ENCODE results near the gene TEAD1.

Gene TEAD1

DNA sequence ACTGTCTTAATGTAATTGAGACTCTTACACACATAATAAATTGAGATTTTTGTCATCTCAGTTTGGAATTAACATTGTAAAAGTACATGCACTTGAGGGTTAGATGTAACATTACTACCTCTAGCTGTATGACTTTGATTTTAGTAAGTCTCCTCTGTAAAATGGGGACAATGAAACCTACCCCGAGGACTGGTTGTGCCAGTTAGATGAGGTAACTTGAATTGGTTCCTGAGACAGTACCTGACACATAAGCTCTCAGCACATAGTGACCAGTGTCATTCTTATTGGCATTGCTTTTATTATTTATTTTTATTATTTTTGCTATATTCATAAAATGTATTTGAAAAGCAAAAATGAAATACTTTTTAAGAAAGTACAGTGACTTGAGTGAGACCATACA is 114.8 kb downstream of the TEAD1 start:
- no peak for DNase-seq (ENCODE audit: low read depth)

DNA sequence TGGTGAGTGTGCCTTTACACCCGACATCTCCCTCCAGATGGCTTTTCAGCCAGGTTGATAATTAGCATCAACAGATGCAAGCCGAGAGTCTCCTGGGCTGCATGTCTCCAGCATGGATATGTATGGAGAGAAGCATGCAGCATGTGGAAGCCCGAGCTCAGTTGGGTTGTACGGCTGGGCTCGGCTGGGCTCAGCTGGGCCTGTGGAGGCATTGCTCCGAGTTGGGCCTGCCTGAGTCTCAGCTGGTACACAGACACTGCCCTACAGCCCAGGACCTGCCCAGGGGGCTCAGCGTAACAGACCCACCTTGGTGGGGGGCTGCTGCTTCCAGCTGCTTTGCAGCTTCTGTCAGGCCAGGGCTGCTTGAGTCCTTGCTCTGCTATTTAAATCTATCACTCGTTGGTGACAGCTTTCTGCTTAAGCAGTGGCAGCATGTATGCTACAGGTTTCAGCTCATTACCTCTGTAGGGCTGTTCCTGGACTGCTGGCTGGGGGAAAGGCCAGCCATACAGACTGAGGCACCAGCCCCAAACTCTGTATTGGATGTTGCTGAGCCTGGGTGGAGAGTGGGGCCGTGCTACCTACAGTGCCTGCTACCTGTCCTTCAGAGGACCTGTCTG is 115.5 kb downstream of the TEAD1 start:
- DNase-seq (ENCODE audit: low read depth): no peak

DNA sequence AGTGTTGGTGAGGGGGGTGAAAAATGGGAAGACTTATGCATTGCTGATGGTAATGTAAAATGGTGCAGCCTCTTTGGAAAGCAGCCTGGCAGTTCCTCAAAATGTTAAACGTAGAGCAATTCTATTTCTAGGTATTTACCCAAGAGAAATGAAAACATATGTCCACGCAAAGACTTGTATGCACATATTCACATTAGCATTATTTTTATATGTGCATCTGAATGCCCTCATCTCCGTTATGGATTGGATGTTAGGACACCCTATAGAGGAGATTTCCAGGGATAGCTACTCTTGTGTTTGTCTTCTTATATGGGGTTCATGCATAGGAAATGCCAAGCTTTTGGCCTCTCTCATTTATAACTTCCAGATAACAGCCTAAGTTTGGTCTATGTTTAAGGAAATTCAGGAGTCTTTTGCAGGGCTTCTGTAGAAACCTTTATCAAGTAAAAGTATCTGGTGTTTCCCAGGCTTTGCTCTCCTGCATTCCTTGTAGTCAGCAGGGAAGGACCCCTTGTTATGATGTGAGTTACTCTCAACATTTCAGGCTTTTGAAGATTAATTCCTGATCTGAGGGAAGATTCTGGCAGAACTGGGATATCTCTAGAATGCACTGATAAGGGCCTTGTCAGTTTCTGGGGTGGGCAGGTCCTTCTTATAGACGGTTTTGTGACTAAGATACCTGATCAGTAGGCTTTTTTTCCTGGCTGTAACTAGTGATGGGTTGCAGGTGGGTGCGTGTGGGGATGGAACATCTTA is 116.8 kb downstream of the TEAD1 start:
- no peak for DNase-seq (ENCODE audit: low read depth)

DNA sequence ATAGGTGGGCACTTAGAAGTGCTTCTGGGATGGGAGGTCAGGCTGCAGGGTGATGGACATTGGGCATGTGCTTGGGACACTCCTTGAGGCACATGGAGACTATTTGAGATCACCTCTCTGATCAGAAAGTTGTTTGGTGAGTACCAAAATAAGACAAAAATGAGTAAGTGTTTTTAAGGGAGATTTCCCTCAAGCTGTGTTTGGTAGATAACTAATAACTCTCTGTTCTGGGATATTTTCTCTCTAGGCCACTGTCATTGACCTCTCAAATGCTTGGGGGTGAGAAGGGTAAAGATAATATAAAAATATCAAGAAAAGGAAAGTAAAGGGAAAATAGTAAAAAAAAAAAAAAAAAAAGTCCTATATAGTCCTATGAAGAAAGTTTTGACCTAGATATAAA is 117.8 kb downstream of the TEAD1 start:
- DNase-seq (ENCODE audit: low read depth): no peak

DNA sequence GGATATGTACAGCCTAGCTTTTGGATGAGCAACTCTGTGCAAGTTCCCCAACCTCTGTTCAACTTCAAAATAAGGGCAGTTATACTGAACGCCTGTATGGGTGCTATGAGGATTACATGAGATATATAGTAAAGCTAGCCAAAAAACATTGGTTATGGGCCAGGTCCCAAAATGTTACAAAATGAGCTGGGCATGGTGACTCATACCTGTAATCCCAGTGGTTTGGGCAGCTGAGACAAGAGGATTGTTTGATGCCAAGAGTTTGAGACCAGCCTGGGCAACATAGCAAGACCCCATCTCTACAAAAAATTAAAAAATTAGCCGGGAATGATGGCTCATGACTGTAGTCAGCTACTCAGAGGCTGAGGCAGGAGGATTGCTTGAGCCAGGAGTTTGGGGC is 118.4 kb downstream of the TEAD1 start:
- DNase-seq (ENCODE audit: low read depth): no peak

GRCh38 chr11:12793065-12793464 is 118.8 kb downstream of the TEAD1 start:
- no peak for DNase-seq (ENCODE audit: low read depth)

DNA sequence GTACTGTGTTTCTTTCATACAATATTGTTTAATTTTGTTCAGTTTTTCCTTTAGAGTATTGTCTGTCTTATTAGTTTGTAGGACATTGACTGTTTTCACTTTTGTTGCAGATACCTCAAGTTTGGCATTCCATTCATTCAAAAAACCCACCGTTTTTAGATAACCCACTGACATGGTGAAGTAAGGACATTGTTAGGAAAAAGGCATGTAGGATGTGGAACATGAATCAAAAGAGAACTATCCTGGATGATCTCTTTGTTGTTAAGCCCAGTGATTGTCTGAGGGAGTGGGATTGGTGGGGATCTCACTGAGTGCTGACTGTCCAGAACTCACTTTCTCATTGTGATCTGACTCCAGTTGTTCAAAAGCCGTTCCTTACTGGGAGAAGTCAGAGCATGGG is 119.3 kb downstream of the TEAD1 start:
- no peak for DNase-seq (ENCODE audit: low read depth)

DNA sequence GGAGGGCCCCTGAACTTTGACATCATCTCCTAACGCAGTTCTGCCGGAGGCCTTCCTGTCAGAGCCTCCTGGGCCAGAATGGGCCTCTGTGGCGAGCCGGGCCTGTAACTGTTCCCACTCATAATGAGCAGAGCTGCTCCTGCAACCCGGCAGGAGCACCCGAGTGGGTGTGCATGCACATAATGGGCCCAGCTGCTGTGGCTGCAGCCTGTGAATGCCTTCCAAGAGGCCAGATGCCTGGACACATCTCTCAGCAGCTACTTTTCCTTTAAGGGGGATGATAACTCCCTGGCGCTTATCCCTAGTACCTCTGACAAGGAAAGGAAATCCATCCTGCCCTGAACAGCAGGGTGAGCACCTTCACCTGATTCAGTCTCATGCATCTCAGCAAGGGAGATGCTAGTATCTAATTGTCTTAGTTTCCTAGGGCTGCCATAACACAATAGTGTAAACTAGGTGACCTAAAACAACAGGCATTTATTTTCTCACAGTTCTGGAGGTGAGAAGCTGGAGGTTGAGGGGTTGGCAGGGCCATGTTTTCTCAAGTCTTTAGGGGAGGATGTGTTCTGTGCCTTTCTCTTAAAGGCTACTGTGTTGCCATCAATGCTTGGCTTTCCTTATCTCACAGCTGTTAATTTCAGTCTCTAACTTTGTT is 120.5 kb downstream of the TEAD1 start:
- DNase-seq (ENCODE audit: low read depth): no peak

GRCh38 chr11:12797996-12798395 is 123.8 kb downstream of the TEAD1 start:
- DNase-seq (ENCODE audit: low read depth): no peak

DNA sequence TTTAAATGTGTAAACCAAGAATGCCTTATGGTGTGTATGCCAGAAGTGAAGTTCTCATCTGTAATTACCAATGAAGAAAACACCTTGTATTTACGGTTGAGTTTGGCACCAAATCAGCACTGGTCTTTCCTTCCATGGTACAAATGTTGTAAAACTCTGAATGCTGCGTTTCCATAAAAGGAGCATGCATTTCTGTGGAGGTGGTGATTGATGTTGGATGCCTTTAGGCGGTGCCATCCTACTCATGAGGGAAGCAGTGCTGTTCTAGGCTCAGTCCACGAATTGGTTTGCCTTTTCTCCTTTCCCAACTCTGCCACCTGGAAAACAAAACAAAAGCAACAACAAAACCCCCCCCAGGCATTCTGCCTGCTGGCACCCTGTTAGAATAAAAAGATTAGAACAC is 124.4 kb downstream of the TEAD1 start:
- DNase-seq (ENCODE audit: low read depth): no peak

DNA sequence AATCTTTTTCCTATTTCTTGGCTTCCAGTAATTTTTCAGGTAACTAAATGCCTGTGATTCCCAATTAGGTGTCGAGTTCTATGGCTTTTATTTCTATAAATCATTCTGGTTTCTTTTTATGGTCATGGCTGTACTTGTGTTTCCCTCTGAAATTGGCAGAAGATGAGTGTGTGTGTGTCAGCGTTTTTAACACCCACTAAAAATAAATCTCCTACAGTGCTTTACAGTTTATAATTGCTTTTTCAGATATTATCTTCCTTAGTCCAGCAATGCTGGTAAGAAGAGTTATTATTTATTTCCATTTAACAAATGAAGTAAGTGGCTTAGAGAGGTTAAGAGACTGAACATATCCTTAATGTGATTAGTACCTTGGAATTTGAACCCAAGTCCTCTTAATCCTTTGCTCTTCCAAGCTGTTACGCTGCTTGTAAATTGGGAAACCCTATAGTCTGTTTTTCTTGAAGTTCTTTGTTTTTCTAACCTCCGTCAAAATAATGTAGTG is 125.2 kb downstream of the TEAD1 start:
- DNase-seq (ENCODE audit: low read depth): no peak

GRCh38 chr11:12800032-12800671 is 125.9 kb downstream of the TEAD1 start:
- no peak for DNase-seq (ENCODE audit: low read depth)

- DNase-seq (ENCODE audit: low read depth): no peak
Measured at GRCh38 chr11:12800871-12801270, 126.7 kb downstream of the TEAD1 start.

DNA sequence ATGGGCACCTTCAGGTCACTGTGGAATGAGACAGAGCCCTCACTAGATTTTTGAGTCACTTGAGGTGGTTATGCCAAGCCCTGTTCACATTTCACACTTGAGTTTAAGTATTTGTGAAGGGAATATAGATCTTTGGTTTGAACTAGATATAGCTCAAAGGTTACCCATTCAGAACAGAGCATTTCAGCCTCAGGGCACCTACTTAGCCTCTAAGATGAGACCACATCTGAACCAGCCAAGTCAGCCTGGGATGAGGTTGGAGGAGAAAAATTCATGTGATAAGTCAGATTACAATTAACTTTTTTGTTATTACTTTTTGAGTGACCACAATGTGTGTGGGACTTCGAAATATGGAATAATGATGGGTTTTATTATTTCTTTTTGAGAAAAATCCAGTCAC is 127.8 kb downstream of the TEAD1 start:
- DNase-seq (ENCODE audit: low read depth): no peak

DNA sequence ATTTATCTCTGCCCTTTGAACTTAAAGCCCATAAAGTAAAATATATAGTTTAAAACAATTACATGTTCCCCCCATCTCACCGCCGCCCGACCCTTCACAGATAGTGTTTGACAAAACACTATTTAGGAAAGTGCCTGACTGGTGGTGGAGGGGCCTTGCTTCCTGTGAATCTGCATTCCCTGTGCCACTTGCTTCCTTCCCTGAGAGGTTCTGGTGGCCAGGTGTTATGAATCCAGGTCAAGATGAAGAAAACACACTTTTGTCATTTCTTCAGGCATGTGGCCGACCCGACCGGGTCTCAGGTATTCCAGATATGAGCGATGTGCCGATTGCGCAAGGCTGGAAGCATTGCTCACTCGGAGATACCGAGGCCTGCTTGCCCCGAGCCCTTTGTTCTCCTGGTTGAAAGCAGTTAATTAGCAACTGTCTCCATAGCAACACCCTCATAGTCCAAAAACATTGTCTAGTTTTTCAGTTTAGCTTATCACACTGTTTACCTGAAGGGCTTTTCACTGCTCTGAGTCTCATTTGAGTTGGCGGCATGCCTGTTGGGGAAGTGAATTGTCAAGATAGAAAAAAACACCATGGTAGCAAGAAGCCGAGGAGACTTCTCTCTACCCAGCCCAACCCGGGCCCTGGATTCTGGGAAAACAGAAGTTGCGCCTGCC is 128.3 kb downstream of the TEAD1 start:
- no peak for DNase-seq (ENCODE audit: low read depth)

DNA sequence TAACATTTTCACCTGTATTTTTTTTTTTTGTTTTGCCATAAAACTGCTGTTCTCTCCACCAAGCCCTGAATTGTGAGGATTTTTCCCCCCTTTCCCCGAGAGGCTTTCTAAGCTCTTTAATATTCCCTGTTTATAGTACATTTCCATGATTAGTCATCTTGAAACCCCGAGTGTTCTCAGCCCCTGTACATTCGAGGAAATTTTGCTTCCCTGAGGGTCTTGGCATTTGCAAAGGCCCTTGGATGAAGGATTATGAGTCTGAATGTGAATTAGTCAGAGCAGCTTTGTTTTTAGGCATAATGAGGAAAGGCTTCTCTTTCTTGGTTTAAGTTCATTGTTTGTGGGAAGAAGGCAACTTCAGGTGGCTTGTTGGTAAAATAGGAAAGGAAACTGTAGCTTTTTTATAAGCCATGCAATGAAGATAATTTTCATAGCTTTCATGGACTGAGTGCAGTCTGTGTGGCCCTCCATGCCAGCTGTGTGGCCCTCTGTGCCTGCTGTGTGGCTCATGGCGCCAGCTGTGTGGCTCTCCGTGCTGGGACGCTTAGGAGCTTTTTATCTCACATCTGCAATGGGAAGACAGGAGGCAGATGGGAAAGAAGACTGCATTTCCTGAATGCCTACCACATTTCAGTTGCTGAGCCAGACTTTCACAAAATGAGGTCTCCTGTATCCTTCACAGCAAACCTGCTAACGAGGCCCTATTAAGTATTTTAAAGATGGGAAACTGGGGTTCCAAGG is 129.0 kb downstream of the TEAD1 start:
- no peak for DNase-seq (ENCODE audit: low read depth)

DNA sequence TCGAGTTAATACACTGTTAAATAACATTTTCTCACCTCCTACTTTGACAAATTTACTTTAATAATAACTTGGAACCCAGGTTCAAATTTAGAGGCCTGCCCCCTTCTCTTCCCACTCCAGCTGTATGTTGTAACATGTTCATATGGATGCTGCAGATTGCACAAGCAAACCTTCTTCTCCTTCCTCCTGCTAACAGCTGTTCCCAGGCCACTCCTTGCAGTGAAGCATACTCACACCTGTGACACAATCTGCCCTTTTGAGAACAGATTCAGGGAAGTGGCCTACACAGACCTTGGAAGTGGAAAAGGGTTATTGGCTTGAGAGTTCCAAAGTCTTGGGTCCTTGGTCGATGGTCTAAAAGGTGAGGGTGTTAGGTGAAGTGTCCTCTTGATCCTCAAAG is 131.9 kb downstream of the TEAD1 start:
- DNase-seq (ENCODE audit: low read depth): no peak

GRCh38 chr11:12807621-12808020 is 133.4 kb downstream of the TEAD1 start:
- DNase-seq (ENCODE audit: low read depth): no peak

DNA sequence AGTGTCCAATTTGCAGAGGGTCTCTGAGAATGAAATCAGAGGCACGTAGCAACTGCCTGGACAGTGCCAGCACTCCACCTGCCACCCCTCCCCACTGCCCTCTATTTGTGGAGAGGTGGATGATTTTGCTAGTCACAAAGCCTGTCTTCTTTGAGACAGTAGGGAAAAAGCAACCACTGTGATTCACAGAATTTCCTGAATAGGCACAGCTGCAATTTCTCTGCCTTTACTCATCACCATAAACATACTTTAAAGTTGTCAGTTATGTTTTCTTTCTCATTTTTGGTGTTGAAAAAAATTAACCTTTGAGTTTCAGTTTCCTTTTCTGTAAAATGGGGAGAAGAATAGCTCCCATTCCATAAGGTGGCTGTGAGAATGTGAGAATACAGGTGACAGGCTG is 134.3 kb downstream of the TEAD1 start:
- DNase-seq (ENCODE audit: low read depth): no peak

- DNase-seq (ENCODE audit: low read depth): no peak
Measured at GRCh38 chr11:12809364-12809763, 135.1 kb downstream of the TEAD1 start.

DNA sequence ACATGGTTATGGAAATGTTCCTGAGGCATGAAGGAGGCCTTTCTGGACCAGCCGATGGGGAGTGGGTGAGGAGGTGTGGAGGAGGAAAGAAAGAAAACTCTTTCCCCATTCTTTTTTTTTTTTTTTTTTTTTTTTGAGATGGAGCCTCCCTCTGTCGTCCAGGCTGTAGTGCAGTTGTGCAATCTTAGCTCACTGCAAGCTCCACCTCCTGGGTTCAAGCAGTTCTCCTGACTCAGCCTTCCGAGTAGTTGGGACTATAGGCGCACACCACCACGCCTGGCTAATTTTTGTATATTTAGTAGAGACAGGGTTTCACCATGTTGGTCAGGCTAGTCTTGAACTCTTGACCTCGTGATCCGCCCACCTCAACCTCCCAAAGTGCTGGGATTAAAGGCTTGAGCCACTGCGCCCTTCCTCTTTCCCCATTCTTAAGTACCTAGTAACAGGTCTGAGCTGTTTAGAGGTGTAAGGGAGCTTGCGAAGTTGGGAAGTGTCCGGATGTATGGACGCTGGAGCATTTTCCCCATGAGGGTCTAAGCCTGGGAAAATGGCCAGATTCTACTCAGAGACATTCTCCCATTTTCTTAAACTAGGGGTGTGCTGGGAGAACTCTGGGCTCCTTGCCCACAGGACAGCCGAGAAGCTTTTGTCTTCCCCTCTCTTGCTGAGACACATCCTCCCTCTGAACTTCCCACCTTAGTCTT is 135.8 kb downstream of the TEAD1 start:
- DNase-seq (ENCODE audit: low read depth): no peak
